H1 (cell line): ENCODE results near the gene RHBG. TPM values are rescaled to one million over a fixed set of nuclear protein-coding genes. Genes with fewer than 3 reads are reported as not detected.

Experiments
- CTCF ChIA-PET: fragments of 300-600 bp; sonication (Branson Sonifier 250); formaldehyde crosslinking; loops from one replicate; lab custom pipeline; 2021; ENCODE audit not compliant: partially characterized antibody; lab: Charles Lee
- POLR2A ChIA-PET: fragments of 300-600 bp; sonication (Branson Sonifier 250); formaldehyde crosslinking; loops from one replicate; lab custom pipeline; 2021; ENCODE audit warnings: inconsistent platforms; ENCODE audit not compliant: partially characterized antibody; lab: Charles Lee
- DNase-seq, 2 experiments: peaks; one replicate each; pipeline versions ENCODE4 v3.0.0 to v3.0.0-alpha.2; 2010 to 2022; ENCODE audit warnings: low spot score in 2 of 2, low read depth in 1 of 2, mixed read lengths in 1 of 2
- FAIRE-seq: peaks from 2 replicates; lab custom pipeline; 2011; peaks lifted over from hg19 to GRCh38; lab: Jason Lieb, UNC
- H2AFZ ChIP-seq: 2 replicates; pipeline ENCODE4 v1.8.1; 2012; ENCODE audit warnings: low read length, inconsistent platforms
- H2AK5ac ChIP-seq: 2 replicates; pipeline ENCODE4 v1.6.1; 2013; ENCODE audit warnings: low read depth, low read length
- H2BK120ac ChIP-seq: replicated peaks from 2 replicates; pipeline ENCODE3; 2013; ENCODE audit warnings: low read depth, low read length, inconsistent platforms
- H2BK12ac ChIP-seq: 2 replicates; pipeline ENCODE4 v1.6.1; 2013; ENCODE audit warnings: low read depth, low read length
- H2BK15ac ChIP-seq: 2 replicates; pipeline ENCODE4 v1.6.1; 2013; ENCODE audit warnings: low read length
- H2BK20ac ChIP-seq: 2 replicates; pipeline ENCODE4 v1.6.1; 2013; ENCODE audit warnings: low read length
- H2BK5ac ChIP-seq: 2 replicates; pipeline ENCODE4 v1.6.1; 2013; ENCODE audit warnings: low read depth, low read length
- H3K14ac ChIP-seq: 2 replicates; pipeline ENCODE4 v1.6.1; 2013; ENCODE audit warnings: inconsistent platforms; ENCODE audit not compliant: insufficient read length
- H3K18ac ChIP-seq: 2 replicates; pipeline ENCODE4 v1.6.1; 2013; ENCODE audit warnings: low read length; ENCODE audit errors: extremely low read depth
- H3K23ac ChIP-seq: 2 replicates; pipeline ENCODE4 v1.6.1; 2013; ENCODE audit warnings: inconsistent platforms; ENCODE audit not compliant: insufficient read length
- H3K23me2 ChIP-seq: 2 replicates; pipeline ENCODE4 v1.6.1; 2013; ENCODE audit warnings: low read depth, low read length
- H3K27ac ChIP-seq: 2 replicates; pipeline ENCODE4 v1.6.1; 2011; ENCODE audit warnings: low read depth, low read length, inconsistent platforms
- H3K27me3 ChIP-seq, 4 experiments: replicated peaks in 1 of 4; 1 replicate in 1 of 4; 2 replicates in 3 of 4; pipeline versions ENCODE4 v1.6.1 to v1.8.1; 2011 to 2013; ENCODE audit warnings: low read length in 3 of 4, mild to moderate bottlenecking in 3 of 4, inconsistent platforms in 2 of 4, mixed read lengths in 2 of 4, moderate library complexity in 1 of 4; ENCODE audit not compliant: control insufficient read depth in 3 of 4, insufficient read depth in 3 of 4; ENCODE audit errors: extremely low read depth in 1 of 4
- H3K36me3 ChIP-seq, 4 experiments: 2 replicates each; pipeline versions ENCODE4 v1.6.1 to v1.8.1; 2011 to 2013; ENCODE audit warnings: mild to moderate bottlenecking in 4 of 4, low read length in 3 of 4, moderate library complexity in 2 of 4, control low read depth in 1 of 4, inconsistent platforms in 1 of 4; ENCODE audit not compliant: insufficient read depth in 4 of 4, control insufficient read depth in 2 of 4
- H3K4ac ChIP-seq: replicated peaks from 2 replicates; pipeline ENCODE3; 2013; ENCODE audit warnings: low read length, low read depth, mixed read lengths, inconsistent platforms; ENCODE audit not compliant: insufficient read length
- H3K4me1 ChIP-seq, 4 experiments: replicated peaks in 1 of 4; 1 replicate in 1 of 4; 2 replicates in 3 of 4; pipeline versions ENCODE4 v1.6.1 to v1.8.1; 2011 to 2013; ENCODE audit warnings: low read length in 3 of 4, inconsistent platforms in 2 of 4, mixed read lengths in 1 of 4; ENCODE audit not compliant: insufficient read depth in 4 of 4, control insufficient read depth in 3 of 4
- H3K4me2 ChIP-seq, 2 experiments: 2 replicates each; pipeline versions ENCODE4 v1.6.1 to v1.8.1; 2011 to 2013; ENCODE audit warnings: low read depth in 2 of 2, low read length in 2 of 2, control low read depth in 1 of 2, inconsistent platforms in 1 of 2, mild to moderate bottlenecking in 1 of 2; ENCODE audit not compliant: insufficient read depth in 1 of 2
- H3K4me3 ChIP-seq, 4 experiments: fragments of 200-600, 300-600 bp in 1 of 4; sonication (generic), shearing (Covaris generic), sonication (Bioruptor Twin) in 1 of 4; 2 replicates each; pipeline versions ENCODE4 v1.5.1 to v1.8.1; 2011 to 2016; ENCODE audit warnings: low read length in 4 of 4, low read depth in 3 of 4, control low read depth in 2 of 4, inconsistent platforms in 2 of 4, mild to moderate bottlenecking in 2 of 4, mixed read lengths in 1 of 4, moderate library complexity in 1 of 4; ENCODE audit not compliant: insufficient read depth in 2 of 4; ENCODE audit errors: extremely low read depth in 1 of 4
- H3K56ac ChIP-seq: replicated peaks from 2 replicates; pipeline ENCODE3; 2013; ENCODE audit warnings: low read depth, mild to moderate bottlenecking, mixed read lengths, low read length, inconsistent platforms; ENCODE audit not compliant: insufficient read length
- H3K79me1 ChIP-seq: 2 replicates; pipeline ENCODE4 v1.6.1; 2013; ENCODE audit warnings: low read depth, low read length, control low read depth
- H3K79me2 ChIP-seq, 2 experiments: 2 replicates each; pipeline versions ENCODE4 v1.6.1 to v1.8.1; 2012 to 2013; ENCODE audit warnings: low read length in 2 of 2, mild to moderate bottlenecking in 2 of 2, inconsistent platforms in 1 of 2; ENCODE audit not compliant: insufficient read depth in 2 of 2, control insufficient read depth in 1 of 2
- H3K9ac ChIP-seq, 4 experiments: replicated peaks in 1 of 4; 1 replicate in 1 of 4; 2 replicates in 3 of 4; pipeline versions ENCODE4 v1.6.1 to v1.8.1; 2011 to 2013; ENCODE audit warnings: low read depth in 3 of 4, low read length in 3 of 4, control low read depth in 2 of 4, mild to moderate bottlenecking in 2 of 4, moderate library complexity in 2 of 4, inconsistent platforms in 1 of 4; ENCODE audit errors: extremely low read depth in 1 of 4
- H3K9me3 ChIP-seq, 2 experiments: 2 replicates each; pipeline versions ENCODE4 v1.6.1 to v1.8.1; 2012 to 2013; ENCODE audit warnings: mild to moderate bottlenecking in 2 of 2, moderate library complexity in 2 of 2, control low read depth in 1 of 2, inconsistent platforms in 1 of 2, low read depth in 1 of 2, low read length in 1 of 2, mixed read lengths in 1 of 2; ENCODE audit not compliant: insufficient read depth in 2 of 2
- H4K20me1 ChIP-seq, 2 experiments: replicated peaks in 1 of 2; 2 replicates each; pipeline versions ENCODE3 to v1.8.1; 2011 to 2013; ENCODE audit warnings: inconsistent platforms in 2 of 2, low read length in 2 of 2, mild to moderate bottlenecking in 1 of 2; ENCODE audit not compliant: insufficient read depth in 2 of 2, control insufficient read depth in 1 of 2
- H4K5ac ChIP-seq: 2 replicates; pipeline ENCODE4 v1.6.1; 2013; ENCODE audit warnings: low read length, low read depth, mixed read lengths, inconsistent platforms; ENCODE audit not compliant: insufficient read length
- H4K8ac ChIP-seq: 2 replicates; pipeline ENCODE4 v1.8.0; 2013; ENCODE audit warnings: mild to moderate bottlenecking, moderate library complexity, low read length, inconsistent platforms; ENCODE audit not compliant: insufficient read depth; ENCODE audit errors: extremely low read depth
- H4K91ac ChIP-seq: replicated peaks from 2 replicates; pipeline ENCODE3; 2013; ENCODE audit warnings: low read length, mixed read lengths, inconsistent platforms; ENCODE audit not compliant: insufficient read length
- BCL11A ChIP-seq, 2 experiments: IDR thresholded peaks; one replicate each; pipeline ENCODE4 v1.6.1; 2011; ENCODE audit warnings: low read depth in 2 of 2, low read length in 2 of 2, mild to moderate bottlenecking in 2 of 2
- BRCA1 ChIP-seq: IDR thresholded peaks from 2 replicates; pipeline ENCODE4 v1.6.1; 2012; ENCODE audit warnings: low read depth, low read length, improper control_type of control experiment
- EP300 ChIP-seq, 2 experiments: IDR thresholded peaks; 1 replicate in 1 of 2; 2 replicates in 1 of 2; pipeline ENCODE4 v1.6.1; 2011 to 2012; ENCODE audit warnings: low read depth in 2 of 2, low read length in 2 of 2, mild to moderate bottlenecking in 2 of 2, borderline replicate concordance in 1 of 2, inconsistent platforms in 1 of 2, moderate library complexity in 1 of 2
- HDAC6 ChIP-seq: IDR thresholded peaks from one replicate; pipeline ENCODE4 v1.7.1; 2012; ENCODE audit warnings: low read depth, mild to moderate bottlenecking, inconsistent platforms, low read length, moderate library complexity
- KDM5A ChIP-seq: fragments of 200-600 bp; IDR thresholded peaks from 2 replicates; pipeline ENCODE4 v1.7.1; 2012; ENCODE audit warnings: mild to moderate bottlenecking, low read length, inconsistent platforms, mixed read lengths
- PHF8 ChIP-seq: fragments of 200-600 bp; sonication (generic); conservative IDR thresholded peaks from 2 replicates; pipeline ENCODE4 v1.7.1; 2012; ENCODE audit warnings: low read depth, mild to moderate bottlenecking, inconsistent platforms, low read length, moderate library complexity
- RXRA ChIP-seq: IDR thresholded peaks from 2 replicates; pipeline ENCODE4 v1.6.1; 2011; ENCODE audit warnings: low read depth, mild to moderate bottlenecking, low read length, moderate library complexity; ENCODE audit not compliant: insufficient read depth
- SAP30 ChIP-seq: fragments of 300-600 bp; sonication (generic); IDR thresholded peaks from 2 replicates; pipeline ENCODE4 v1.7.1; 2012; ENCODE audit warnings: low read length, moderate library complexity, mild to moderate bottlenecking, inconsistent platforms; ENCODE audit not compliant: insufficient read depth, insufficient replicate concordance
- SIRT6 ChIP-seq: IDR thresholded peaks from one replicate; pipeline ENCODE4 v1.7.1; 2012; ENCODE audit warnings: low read length, inconsistent platforms
- SIX5 ChIP-seq: IDR thresholded peaks from 2 replicates; pipeline ENCODE4 v1.6.1; 2011; ENCODE audit warnings: mild to moderate bottlenecking, low read depth, low read length
- SP1 ChIP-seq: IDR thresholded peaks from 2 replicates; pipeline ENCODE4 v1.6.1; 2011; ENCODE audit warnings: low read depth, low read length
- SP4 ChIP-seq: IDR thresholded peaks from 2 replicates; pipeline ENCODE4 v1.6.1; 2012; ENCODE audit warnings: low read length, inconsistent platforms
- YY1 ChIP-seq: IDR thresholded peaks from 2 replicates; pipeline ENCODE4 v1.6.1; 2011; ENCODE audit warnings: low read depth, mild to moderate bottlenecking, low read length
- ZNF274 ChIP-seq: IDR thresholded peaks from 2 replicates; pipeline ENCODE4 v1.7.0; 2012; ENCODE audit warnings: low read length, borderline replicate concordance; ENCODE audit errors: extremely low read depth
- WGBS, 2 experiments: shearing (Covaris generic) in 1 of 2; methylation state at CpG; one replicate each; pipeline versions ENCODE4 v1.1.6 to v1.1.7; 2013 to 2015; ENCODE audit warnings: low lambda C conversion rate in 2 of 2, mixed read lengths in 2 of 2, inconsistent platforms in 1 of 2, low coverage in 1 of 2, missing lambda C conversion rate in 1 of 2; ENCODE audit not compliant: insufficient replicate concordance in 2 of 2, insufficient coverage in 1 of 2, insufficient read length in 1 of 2; ENCODE audit errors: extremely low coverage in 1 of 2, missing lambda C conversion rate in 1 of 2; 5-methylcytosine and 5-hydroxymethylcytosine counted together
- polyA plus RNA-seq, 7 experiments: library from polyadenylated mRNA; depleted of rRNA in 3 of 7; stranded (reverse) in 5 of 7; unstranded in 2 of 7; fragments of >200 nt in 5 of 7; fragments of 200-250 nt in 2 of 7; gene quantifications; 1 replicate in 5 of 7; 2 replicates in 1 of 7; 4 replicates in 1 of 7; pipeline versions ENCODE4 v1.2.1 to v1.2.3, GENCODE V29; 2011 to 2013; ENCODE audit warnings: missing spikeins in 2 of 7, mixed read lengths in 2 of 7
- total RNA-seq: library from RNA; stranded (reverse); fragmentation: NEBNext Ultra II Directional; extraction: Animal tissue kit (Norgen Biotek cat#: 25700); gene quantifications from 2 replicates; pipeline ENCODE4 v1.2.1, GENCODE V29; 2021

RHBG gene
- total and polyA plus RNA-seq, 2 of the 8 experiments (the other 6 are each of a cell fraction or from before 2014, with no cell fraction given) = 2.6 to 2.7 TPM

GRCh38 chr1:156391701-156392100, 22.7 kb downstream of the RHBG start:
- H2BK15ac ChIP-seq = peak overlapping the region; percentile 21
- peaks cover 4% of the 10 kb centered on the region; the same call in 1 of the 2 replicates for H3K23me2 ChIP-seq
- 0 out of 8 replicates have a peak overlapping the region, but pooled peaks of 1 of the 4 experiments have one; percentile 6 for H3K4me3 ChIP-seq
- 74% methylated on average over 8 of the region's 8 CpGs; no CpG with 5 or more reads in 1 of the 2 experiments for WGBS, 2 experiments
- no peak overlapping the region for H3K9ac ChIP-seq
- H3K4ac ChIP-seq = no peak overlapping the region
- H3K27ac ChIP-seq = no peak overlapping the region
- H3K79me2 ChIP-seq = no peaks in the 10 kb centered on the region
- peak overlapping the region; percentile 64 for H3K18ac ChIP-seq
- ChIA-PET POLR2A (interaction anchor here (0.7 to 7.3 kb wide), 7 partner anchors 11 to 81 kb away, joined by 3 to 26 read pairs (median 4); no protein-coding TSS in a partner anchor), CTCF (interaction anchor here (0.6 to 26.1 kb wide), 11 partner anchors 6 to 198 kb away, joined by 3 to 574 read pairs (median 156); partner anchors contain the start of gene RHBG)
- no peak for DNase-seq
- H2AK5ac ChIP-seq = peak overlapping the region; percentile 7
- H3K79me1 ChIP-seq = no peaks in the 10 kb centered on the region
- H3K56ac ChIP-seq = no peak overlapping the region
- H2BK12ac ChIP-seq = peak overlapping the region; percentile 89; the same call in 1 of the 2 replicates
- no peak overlapping the region for H2AFZ ChIP-seq
- H4K91ac ChIP-seq = peak overlapping the region; percentile 5
- H3K14ac ChIP-seq = no peak overlapping the region
- H2BK120ac ChIP-seq = peak overlapping the region; percentile 38
- peaks cover 14 to 54% (median 50%) of the 10 kb centered on the region in 4 experiments for H3K27me3 ChIP-seq
- H2BK5ac ChIP-seq = peak overlapping the region; percentile 45; the same call in 1 of the 2 replicates
- H3K36me3 ChIP-seq = no peaks in the 10 kb centered on the region
- H3K4me2 ChIP-seq = peak overlapping the region in 1 of 2 experiments; percentile 22; a peak in 2 of 4 replicates
- no peaks in the 10 kb centered on the region for H4K20me1 ChIP-seq
- H3K23ac ChIP-seq = no peak overlapping the region
- peaks cover 10 to 47% (median 33%) of the 10 kb centered on the region in 4 experiments for H3K4me1 ChIP-seq
- H3K9me3 ChIP-seq = no peaks in the 10 kb centered on the region
- H4K8ac ChIP-seq = no peak overlapping the region; the same call in 1 of the 2 replicates
- no peak for FAIRE-seq
- no peak overlapping the region for H4K5ac ChIP-seq
- peak overlapping the region; percentile 88 for H2BK20ac ChIP-seq
- TF ChIP-seq BCL11A (IDR thresholded peaks at IDR 0.05; ENCODE audit: low read depth in 2 of 2, low read length in 2 of 2) = no peak
- TF ChIP-seq BRCA1 = no peak
- TF ChIP-seq RXRA = no peak
- no peak for TF ChIP-seq KDM5A
- TF ChIP-seq SP1 = no peak
- TF ChIP-seq SP4 = no peak
- no peak for TF ChIP-seq SIX5
- no peak for TF ChIP-seq YY1
- no peak for TF ChIP-seq EP300 (IDR thresholded peaks at IDR 0.05; ENCODE audit: borderline replicate concordance in 1 of 2, low read depth in 2 of 2, low read length in 2 of 2)
- no peak for TF ChIP-seq SAP30
- TF ChIP-seq ZNF274 = no peak
- TF ChIP-seq PHF8 = no peak
- TF ChIP-seq HDAC6 = no peak
- TF ChIP-seq SIRT6 = no peak
